BJ (cell line): ENCODE data around the gene SDSL. TPM values are rescaled to one million over a fixed set of nuclear protein-coding genes. Genes with fewer than 3 reads are reported as not detected.

Experiments used
- CTCF ChIA-PET: fragments of 350-600 bp; formaldehyde crosslinking; extraction: SDS; loops from one replicate; lab custom pipeline; 2021; ENCODE audit warnings: antibody characterized with exemption, inconsistent platforms; lab: Yijun Ruan, JAX
- POLR2A ChIA-PET: fragments of 300-600 bp; sonication (Branson Sonifier 250); formaldehyde crosslinking; extraction: SDS; loops from one replicate; lab custom pipeline; 2021; ENCODE audit warnings: antibody characterized with exemption; lab: Charles Lee
- DNase-seq: peaks from one replicate; pipeline ENCODE4 v3.0.0-alpha.2; 2011; ENCODE audit warnings: low read depth
- H3K27me3 ChIP-seq: 2 replicates; pipeline ENCODE4 v1.6.0; 2011; ENCODE audit warnings: low read length; ENCODE audit not compliant: control insufficient read depth, insufficient read depth
- H3K36me3 ChIP-seq: 2 replicates; pipeline ENCODE4 v1.5.1; 2011; ENCODE audit warnings: low read length; ENCODE audit not compliant: control insufficient read depth, insufficient read depth
- H3K4me3 ChIP-seq: 2 replicates; pipeline ENCODE4 v1.5.1; 2011; ENCODE audit warnings: low read depth, mild to moderate bottlenecking, control low read depth, low read length
- CTCF ChIP-seq: IDR thresholded peaks from 2 replicates; pipeline ENCODE4 v1.5.1; 2011; ENCODE audit warnings: low read depth, mild to moderate bottlenecking, control low read depth, inconsistent platforms, low read length, moderate library complexity; ENCODE audit not compliant: insufficient read depth
- polyA plus RNA-seq: library from polyadenylated mRNA; depleted of rRNA; stranded (reverse); fragments of >200 nt; gene quantifications from 2 replicates; pipeline ENCODE4 v1.2.3, GENCODE V29; 2011

SDSL gene
- polyA plus RNA-seq, 1 experiment: 13.2 TPM

- Histone ChIP-seq H3K27me3 (peaks cover 82% of the 10 kb centered on the region), H3K4me3 (no peak overlapping the region), H3K36me3 (no peaks in the 10 kb centered on the region)
- DNase-seq: no peak
- POLR2A ChIA-PET: no interaction called here
- no peak for TF ChIP-seq CTCF
- CTCF ChIA-PET: interaction anchor here (1.0 kb wide), 2 partner anchors 9 to 482 kb away, joined by 3 to 4 read pairs; no protein-coding TSS in a partner anchor
Observed at GRCh38 chr12:113474635-113475436, 52.7 kb downstream of the SDSL start.

DNA sequence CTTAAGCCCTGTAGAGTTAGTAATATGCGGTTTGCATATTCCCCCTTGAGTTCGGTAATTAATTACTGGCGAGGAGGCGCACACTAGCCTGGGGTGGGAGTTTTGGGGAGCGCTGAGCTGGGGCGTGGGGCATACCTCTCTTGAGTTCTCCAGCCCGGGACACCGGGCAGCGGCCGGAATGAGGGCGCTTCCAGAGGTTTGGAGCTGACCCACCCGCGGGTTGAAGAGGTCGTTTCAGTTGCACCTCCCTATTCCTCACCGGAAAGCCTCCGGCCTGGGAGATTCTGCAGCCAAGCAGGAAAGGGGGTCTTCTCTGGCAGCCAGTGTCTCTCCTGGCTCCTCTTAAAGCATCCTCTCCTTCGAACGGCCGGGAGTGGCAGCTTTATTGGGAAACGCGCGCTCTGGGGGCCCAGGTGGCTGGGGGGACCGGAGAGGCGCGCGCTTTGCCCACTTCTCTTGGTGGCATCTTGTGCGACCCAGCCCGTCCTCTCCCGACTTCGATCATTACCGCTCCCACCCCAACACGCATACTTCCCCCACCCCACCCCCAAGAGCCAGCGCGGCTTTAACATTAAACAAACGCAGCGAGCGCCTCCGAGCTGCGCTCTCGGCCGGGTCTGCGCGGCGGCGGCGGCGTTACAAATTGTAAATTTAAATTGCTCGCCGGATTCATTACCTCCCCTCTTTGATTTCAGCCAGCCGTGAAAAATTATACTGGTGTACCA, 53.4 kb downstream of the SDSL start:
- no peak for DNase-seq
- Histone ChIP-seq H3K4me3 (no peak overlapping the region), H3K27me3 (peaks cover 78% of the 10 kb centered on the region), H3K36me3 (no peaks in the 10 kb centered on the region)
- CTCF ChIA-PET: no interaction called here
- POLR2A ChIA-PET: no interaction called here
- TF ChIP-seq CTCF: no peak

- no peak for DNase-seq
- Histone ChIP-seq H3K27me3 (peaks cover 70% of the 10 kb centered on the region), H3K4me3 (no peak overlapping the region), H3K36me3 (no peaks in the 10 kb centered on the region)
- ChIA-PET POLR2A (no interaction called here), CTCF (no interaction called here)
- no peak for TF ChIP-seq CTCF
Observed at GRCh38 chr12:113476176-113476986, 54.2 kb downstream of the SDSL start.

GRCh38 chr12:113477171-113477841, 55.1 kb downstream of the SDSL start:
- H3K4me3 ChIP-seq: no peak overlapping the region
- H3K36me3 ChIP-seq: no peaks in the 10 kb centered on the region
- DNase-seq: no peak
- POLR2A ChIA-PET: no interaction called here
- no peak for TF ChIP-seq CTCF
- CTCF ChIA-PET: interaction anchor here (1.3 kb wide), 1 partner anchor 435 kb away, joined by 3 read pairs; no protein-coding TSS in a partner anchor
- H3K27me3 ChIP-seq: peaks cover 64% of the 10 kb centered on the region
